SIG-M5 treated with dmso at 0.1 percent for 504 hours (cell line): Measurements from ENCODE around the gene MXD4.
"Not testable (repeated sequence)": the region's sequence is repeated elsewhere in the genome, so short reads cannot be mapped to it uniquely, and the experiment has no call there.

Source experiments
- DNase-seq: peaks from one replicate; lab custom pipeline; 2025; ENCODE audit not compliant: unreplicated experiment; lab: John Stamatoyannopoulos, UW

Gene MXD4

GRCh38 chr4:2241003-2241402 is 20.9 kb downstream of the MXD4 start:
- DNase-seq: no peak

GRCh38 chr4:2236944-2237666 is 24.8 kb downstream of the MXD4 start:
- no peak for DNase-seq

- DNase-seq: no peak
Observed at GRCh38 chr4:2231082-2231481, 30.8 kb downstream of the MXD4 start.

GRCh38 chr4:2226261-2226660 is 35.6 kb downstream of the MXD4 start:
- no peak for DNase-seq

- DNase-seq: no peak
Observed at GRCh38 chr4:2222838-2223237, 39.1 kb downstream of the MXD4 start.

- not testable (repeated sequence) for DNase-seq
Observed at GRCh38 chr4:2221378-2221777, 40.5 kb downstream of the MXD4 start.

- peak; percentile 62 for DNase-seq
Observed at GRCh38 chr4:2220016-2220630, 41.8 kb downstream of the MXD4 start.

- no peak for DNase-seq
Observed at GRCh38 chr4:2219233-2219760, 42.6 kb downstream of the MXD4 start.

- DNase-seq: no peak
Observed at GRCh38 chr4:2218436-2218835, 43.5 kb downstream of the MXD4 start.

- DNase-seq: no peak
Observed at GRCh38 chr4:2217726-2218125, 44.2 kb downstream of the MXD4 start.

- DNase-seq: no peak
Observed at GRCh38 chr4:2212831-2213230, 49.1 kb downstream of the MXD4 start.

- DNase-seq: not testable (repeated sequence)
Observed at GRCh38 chr4:2202789-2203188, 59.1 kb downstream of the MXD4 start.
